Adrenal gland (tissue), 5 donors: ENCODE measurements around the gene BPIFB4.
"Not testable (repeated sequence)": the region's sequence is repeated elsewhere in the genome, so short reads cannot be mapped to it uniquely, and the experiment has no call there.

Experiments
- POLR2A ChIP-seq, 2 donors: fragments of 450-650 bp; IDR thresholded peaks; one replicate each; pipeline ENCODE4 v1.6.1; 2017; ENCODE audit warnings: antibody characterized with exemption in 2 of 2, mild to moderate bottlenecking in 2 of 2, moderate library complexity in 1 of 2
- TF ChIP-seq, protein P1 (sequence below), 6 experiments: fragments of 450-650 bp in 4 of 6; fragments of 200-600 bp in 2 of 6; sonication (generic) in 1 of 6; IDR thresholded peaks; 1 replicate in 5 of 6; 2 replicates in 1 of 6; pipeline versions ENCODE4 v1.5.1 to v1.8.0; 2016 to 2021; ENCODE audit warnings: antibody characterized with exemption in 6 of 6, mild to moderate bottlenecking in 2 of 6, moderate library complexity in 1 of 6
- donor health status: DM: no; HTN: no; CAD: no.

DNA sequence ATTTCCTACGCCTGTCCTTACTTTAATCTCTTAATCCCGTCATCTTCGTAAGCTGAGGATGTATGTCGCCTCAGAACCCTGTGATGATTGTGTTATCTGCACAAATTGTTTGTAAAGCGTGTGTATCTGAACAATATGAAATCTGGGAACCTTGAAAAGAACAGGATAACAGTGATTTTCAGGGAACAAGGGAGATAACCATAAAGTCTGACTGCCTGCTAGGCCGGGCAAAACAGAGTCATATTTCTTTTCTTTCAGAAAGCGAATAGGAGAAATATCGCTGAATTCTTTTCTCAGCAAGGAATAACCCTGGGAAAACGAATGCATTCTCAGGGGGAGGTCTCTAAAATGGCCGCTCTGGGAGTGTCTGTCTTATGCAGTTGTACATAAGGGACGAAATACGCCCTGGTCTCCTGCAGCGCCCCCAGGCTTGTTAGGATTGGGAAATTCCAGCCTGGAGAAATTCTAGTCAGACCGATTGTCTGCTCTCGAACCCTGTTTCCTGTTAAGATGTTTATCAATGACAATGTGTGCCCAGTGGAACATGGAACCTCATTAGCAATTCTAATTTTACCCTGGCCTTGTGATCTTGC lies 34.2 kb upstream of the BPIFB4 start:
- TF ChIP-seq, protein P1, sequence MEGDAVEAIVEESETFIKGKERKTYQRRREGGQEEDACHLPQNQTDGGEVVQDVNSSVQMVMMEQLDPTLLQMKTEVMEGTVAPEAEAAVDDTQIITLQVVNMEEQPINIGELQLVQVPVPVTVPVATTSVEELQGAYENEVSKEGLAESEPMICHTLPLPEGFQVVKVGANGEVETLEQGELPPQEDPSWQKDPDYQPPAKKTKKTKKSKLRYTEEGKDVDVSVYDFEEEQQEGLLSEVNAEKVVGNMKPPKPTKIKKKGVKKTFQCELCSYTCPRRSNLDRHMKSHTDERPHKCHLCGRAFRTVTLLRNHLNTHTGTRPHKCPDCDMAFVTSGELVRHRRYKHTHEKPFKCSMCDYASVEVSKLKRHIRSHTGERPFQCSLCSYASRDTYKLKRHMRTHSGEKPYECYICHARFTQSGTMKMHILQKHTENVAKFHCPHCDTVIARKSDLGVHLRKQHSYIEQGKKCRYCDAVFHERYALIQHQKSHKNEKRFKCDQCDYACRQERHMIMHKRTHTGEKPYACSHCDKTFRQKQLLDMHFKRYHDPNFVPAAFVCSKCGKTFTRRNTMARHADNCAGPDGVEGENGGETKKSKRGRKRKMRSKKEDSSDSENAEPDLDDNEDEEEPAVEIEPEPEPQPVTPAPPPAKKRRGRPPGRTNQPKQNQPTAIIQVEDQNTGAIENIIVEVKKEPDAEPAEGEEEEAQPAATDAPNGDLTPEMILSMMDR (IDR thresholded peaks at IDR 0.05): not testable (repeated sequence)
- TF ChIP-seq POLR2A (IDR thresholded peaks at IDR 0.05): not testable (repeated sequence)
